K562 treated with DMSO at 1 percent for 4 hours (cell line): ENCODE results near the gene NCOA1. TPM values are rescaled to one million over a fixed set of nuclear protein-coding genes. Genes with fewer than 3 reads are reported as not detected.

Experiments used
- total RNA-seq: library from RNA; unstranded; fragments of 300-600 nt; gene quantifications from 2 replicates; pipeline ENCODE4 v1.2.3, GENCODE V29; 2022; ENCODE audit not compliant: insufficient read depth

The NCOA1 gene
- total RNA-seq: 11.0 and 14.6 TPM in 2 replicates

GRCh38 chr2:24490690-24491541 is at the start of gene NCOA1:
NCOA1 (plus strand) TSS chr2:24491254; CDS start chr2:24658678, 167,424 bp downstream.

DNA sequence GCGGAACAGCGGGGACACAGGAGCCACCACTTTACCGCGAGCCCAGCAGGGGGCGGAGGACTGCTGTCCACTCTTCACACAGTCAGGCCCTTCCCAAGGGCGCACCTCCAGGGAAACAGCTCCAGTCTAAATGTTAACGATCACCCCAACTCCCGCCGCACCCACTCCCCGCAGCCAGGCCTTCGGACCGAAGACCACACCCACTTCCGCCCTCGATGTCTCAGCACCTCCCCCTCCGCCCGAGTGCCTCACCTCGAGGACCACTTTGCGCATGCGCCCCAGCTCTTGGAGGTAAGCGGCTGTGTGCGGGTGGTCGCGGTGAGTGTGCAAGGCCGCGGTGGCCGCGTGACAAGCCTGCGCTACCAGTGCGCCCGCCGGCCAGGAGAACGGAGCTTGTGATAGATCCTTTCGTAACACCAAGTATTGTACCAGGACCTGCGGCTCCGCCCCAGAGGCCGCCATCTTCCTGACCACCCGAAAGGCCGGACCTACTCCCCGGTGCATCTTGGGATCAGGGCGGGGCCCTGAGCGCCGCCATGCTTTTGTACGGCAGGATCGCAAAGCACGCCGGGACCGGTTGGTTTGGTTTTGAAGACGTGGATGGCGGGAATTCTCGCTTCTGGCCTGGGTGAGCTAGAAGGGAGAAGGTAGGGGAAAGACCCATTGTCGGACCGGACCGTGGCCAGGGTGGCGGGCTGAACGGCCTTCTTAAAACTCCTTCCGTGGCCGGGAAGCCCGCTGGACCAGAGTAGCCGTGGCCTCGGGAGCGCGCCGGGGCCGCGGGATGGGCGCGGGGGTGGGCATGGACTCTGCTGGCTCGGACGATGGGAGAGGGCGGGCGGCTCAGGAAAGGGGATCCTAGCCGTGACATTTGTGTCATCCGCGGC is 302.1 kb downstream of the NCOA1 start, which contains the start of the genes CENPO and PTRHD1:
Gene CENPO (plus strand): TSS at position 552 of the 887 bp plus-strand sequence. CDS start 495 bp downstream, outside the sequence.
Gene PTRHD1 (minus strand): TSS at position 518 of the 887 bp plus-strand sequence. CDS start 14 bp downstream, at position 504.

Other genes starting within 250 kb of the NCOA1 start
- 10.4 and 15.2 TPM in 2 replicates for gene ITSN2, start 130.7 kb upstream of the NCOA1 start, total RNA-seq